Measurements from ENCODE around the gene ARHGEF1. TPM values are rescaled to one million over a fixed set of nuclear protein-coding genes. Genes with fewer than 3 reads are reported as not detected.

Gene ARHGEF1
- total RNA-seq, 2 donors from 2014 or later, result 89.9 to 116 TPM

- TF ChIP-seq CTCF (conservative IDR thresholded peaks at IDR 0.05), result no peak
Observed at GRCh38 chr19:41910240-41910991, 27.4 kb downstream of the ARHGEF1 start.

GRCh38 chr19:41910992-41911888 lies 28.3 kb downstream of the ARHGEF1 start:
- peaks cover 6% of the 10 kb centered on the region for H3K36me3 Mint-ChIP-seq (ENCODE audit: low read depth)
- Histone ChIP-seq H3K9me3 (ENCODE audit: control insufficient read depth, low read length) (no peaks in the 10 kb centered on the region), H3K36me3 (ENCODE audit: control insufficient read depth, insufficient read depth, low read length) (no peaks in the 10 kb centered on the region), H3K9ac (ENCODE audit: extremely low read depth, low read length, poor library complexity, severe bottlenecking) (no peak overlapping the region), H3K4me1 (ENCODE audit: control insufficient read depth, insufficient read depth, low read length) (no peaks in the 10 kb centered on the region), H3K27me3 (ENCODE audit: control insufficient read depth, insufficient read depth, low read length, poor library complexity, severe bottlenecking) (peaks cover 62% of the 10 kb centered on the region), H3K27ac (ENCODE audit: low read depth, low read length) (no peak overlapping the region), H3K4me3 (ENCODE audit: low read length) (no peak overlapping the region)
- no peaks in the 10 kb centered on the region for H3K4me1 Mint-ChIP-seq
- H3K4me3 Mint-ChIP-seq, result no peak overlapping the region
- DNase-seq, result no peak
- 87 to 92% methylated on average over 5 to 13 of the region's 13 CpGs for WGBS, 2 experiments (ENCODE audit: insufficient coverage in 1 of 2, insufficient read length in 1 of 2)
- H3K27me3 Mint-ChIP-seq (ENCODE audit: insufficient read depth), result peaks cover 58% of the 10 kb centered on the region
- no peak for TF ChIP-seq CTCF (conservative IDR thresholded peaks at IDR 0.05)
- no peak overlapping the region for H3K27ac Mint-ChIP-seq
- no peaks in the 10 kb centered on the region for H3K9me3 Mint-ChIP-seq

More at GRCh38 chr19:41910240-41910991, 27.4 kb downstream of the ARHGEF1 start:
- H3K27ac Mint-ChIP-seq, result no peak overlapping the region
- H3K4me1 ChIP-seq (ENCODE audit: control insufficient read depth, insufficient read depth, low read length), result no peaks in the 10 kb centered on the region
- H3K36me3 Mint-ChIP-seq (ENCODE audit: low read depth), result peaks cover 12% of the 10 kb centered on the region
- H3K9me3 Mint-ChIP-seq, result no peaks in the 10 kb centered on the region
- H3K27me3 ChIP-seq (ENCODE audit: control insufficient read depth, insufficient read depth, low read length, poor library complexity, severe bottlenecking), result peaks cover 54% of the 10 kb centered on the region
- H3K27ac ChIP-seq (ENCODE audit: low read depth, low read length), result no peak overlapping the region
- no peaks in the 10 kb centered on the region for H3K4me1 Mint-ChIP-seq
- 71 to 82% methylated on average over 9 to 12 of the region's 12 CpGs for WGBS, 2 experiments (ENCODE audit: insufficient coverage in 1 of 2, insufficient read length in 1 of 2)
- H3K27me3 Mint-ChIP-seq (ENCODE audit: insufficient read depth), result peaks cover 58% of the 10 kb centered on the region
- H3K9me3 ChIP-seq (ENCODE audit: control insufficient read depth, low read length), result no peaks in the 10 kb centered on the region
- no peak overlapping the region for H3K9ac ChIP-seq (ENCODE audit: extremely low read depth, low read length, poor library complexity, severe bottlenecking)
- H3K4me3 ChIP-seq (ENCODE audit: low read length), result no peak overlapping the region
- no peak overlapping the region for H3K4me3 Mint-ChIP-seq
- DNase-seq, result no peak
- peaks cover 2% of the 10 kb centered on the region for H3K36me3 ChIP-seq (ENCODE audit: control insufficient read depth, insufficient read depth, low read length)

GRCh38 chr19:41911889-41912731 lies 29.1 kb downstream of the ARHGEF1 start:
- Histone ChIP-seq H3K4me3 (ENCODE audit: low read length) (no peak overlapping the region), H3K4me1 (ENCODE audit: control insufficient read depth, insufficient read depth, low read length) (no peaks in the 10 kb centered on the region), H3K27ac (ENCODE audit: low read depth, low read length) (no peak overlapping the region), H3K9ac (ENCODE audit: extremely low read depth, low read length, poor library complexity, severe bottlenecking) (no peak overlapping the region), H3K36me3 (ENCODE audit: control insufficient read depth, insufficient read depth, low read length) (no peaks in the 10 kb centered on the region), H3K27me3 (ENCODE audit: control insufficient read depth, insufficient read depth, low read length, poor library complexity, severe bottlenecking) (peaks cover 71% of the 10 kb centered on the region), H3K9me3 (ENCODE audit: control insufficient read depth, low read length) (no peaks in the 10 kb centered on the region)
- TF ChIP-seq CTCF (conservative IDR thresholded peaks at IDR 0.05), result no peak
- Mint-ChIP-seq H3K4me3 (peak overlapping the region; percentile 44), H3K9me3 (no peaks in the 10 kb centered on the region), H3K27me3 (ENCODE audit: insufficient read depth) (peaks cover 58% of the 10 kb centered on the region), H3K27ac (no peak overlapping the region), H3K36me3 (ENCODE audit: low read depth) (peaks cover 3% of the 10 kb centered on the region), H3K4me1 (no peaks in the 10 kb centered on the region)
- 7 to 23% methylated on average over 8 to 29 of the region's 29 CpGs for WGBS, 2 experiments (ENCODE audit: insufficient coverage in 1 of 2, insufficient read length in 1 of 2)
- no peak for DNase-seq
